MM.1S (cell line): ENCODE results near the gene PTH.

ENCODE experiments used
- CTCF ChIP-seq: fragments of 300-600 bp; sonication (generic); IDR thresholded peaks from 2 replicates; pipeline ENCODE4 v1.5.1; 2016; ENCODE audit warnings: antibody characterized with exemption, low read length, mixed read lengths
- EZH2phosphoT487 ChIP-seq: fragments of 300-600 bp; sonication (generic); IDR thresholded peaks from 2 replicates; pipeline ENCODE4 v1.6.1; 2018; ENCODE audit warnings: antibody characterized with exemption, low read length

GRCh38 chr11:13535819-13536218 lies 40.0 kb upstream of the PTH start:
- TF ChIP-seq CTCF (no peak), EZH2phosphoT487 (no peak)
